ENCODE measurements around the gene VAMP2. TPM values are rescaled to one million over a fixed set of nuclear protein-coding genes. Genes with fewer than 3 reads are reported as not detected.

Gene VAMP2
- total and polyA plus RNA-seq, 2 of the 4 experiments (the other 2 are of a cell fraction), result 2.3 to 33.3 TPM

DNA sequence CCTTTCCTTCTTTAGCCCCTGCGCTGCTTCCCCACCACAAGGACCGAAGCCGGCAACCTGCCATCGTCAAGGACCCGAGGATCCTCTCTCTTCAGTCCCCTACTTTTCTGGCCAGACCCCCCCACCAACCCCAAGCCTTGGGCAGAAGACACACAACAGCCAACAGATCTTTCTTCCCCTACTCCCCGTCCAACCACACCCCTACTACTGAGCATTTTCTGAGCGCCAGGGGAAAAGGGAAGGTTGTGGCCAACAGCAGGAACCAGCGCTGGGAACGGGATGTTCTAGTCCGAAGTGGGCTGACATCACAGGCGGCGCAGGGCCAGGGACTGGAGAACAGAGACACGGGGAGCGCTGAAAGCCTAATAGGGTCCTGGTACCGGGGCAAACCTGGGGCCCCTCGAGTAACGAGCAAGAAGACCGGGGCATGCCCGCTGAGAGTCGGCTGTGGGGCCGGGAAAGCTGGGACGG is 11.1 kb downstream of the VAMP2 start:
- ATAC-seq (ENCODE audit: low read depth), result peak; percentile 4

More for the DNA sequence above, 11.1 kb downstream of the VAMP2 start:
- ChIA-PET POLR2A (ENCODE audit: unreplicated experiment) (no interaction called here), CTCF (interaction anchor here (1.2 to 1.5 kb wide), 2 partner anchors 12 to 33 kb away, joined by 3 read pairs; no protein-coding TSS in a partner anchor)
- peak; percentile 67 for DNase-seq
- Histone ChIP-seq H3K36me3 (ENCODE audit: control insufficient read depth, insufficient read depth, low read length) (peaks cover 27% of the 10 kb centered on the region), H3K56ac (ENCODE audit: extremely low read depth, insufficient read depth, low read length) (no peak overlapping the region; the same call in 1 of the 2 replicates), H3K9me3 (ENCODE audit: control insufficient read depth, insufficient read depth, low read length) (no peaks in the 10 kb centered on the region), H3K9me1 (ENCODE audit: insufficient read depth, low read length) (peaks cover 22% of the 10 kb centered on the region), H3K9ac (ENCODE audit: low read depth, low read length) (peak overlapping the region; percentile 76), H2AK5ac (ENCODE audit: low read depth, low read length) (peak overlapping the region; percentile 71), H3K4me3 (ENCODE audit: insufficient read depth, low read depth, low read length) (peak overlapping the region; percentile 59), H2BK20ac (ENCODE audit: low read depth, low read length) (no peak overlapping the region), H3K4ac (ENCODE audit: low read depth, low read length) (peak overlapping the region; percentile 62), H3K27me3 (ENCODE audit: control insufficient read depth, insufficient read depth, low read length) (no peaks in the 10 kb centered on the region), H2BK120ac (ENCODE audit: low read depth, low read length) (peak overlapping the region; percentile 41; the same call in 1 of the 2 replicates), H3K27ac (ENCODE audit: insufficient read depth, low read length) (peak overlapping the region; percentile 73), H4K8ac (ENCODE audit: low read depth in 2 of 2, low read length in 2 of 2) (peak overlapping the region in 1 of 2 experiments; percentile 78; a peak in 1 of 4 replicates), H2AK9ac (replicated peaks; ENCODE audit: low read depth, low read length, poor library complexity) (peak overlapping the region; percentile 90), H4K91ac (ENCODE audit: insufficient read depth, low read depth, low read length) (peak overlapping the region; percentile 52; the same call in 1 of the 2 replicates), H4K5ac (ENCODE audit: low read depth, low read length) (peak overlapping the region; percentile 9), H2BK15ac (ENCODE audit: low read depth, low read length) (no peak overlapping the region), H2BK5ac (ENCODE audit: low read depth, low read length, poor library complexity, severe bottlenecking) (peak overlapping the region; percentile 55), H3K23ac (ENCODE audit: low read depth, low read length) (peak overlapping the region; percentile 79), H3K79me1 (ENCODE audit: low read depth in 1 of 2, low read length in 2 of 2) (peaks cover 3 to 37% of the 10 kb centered on the region in 2 experiments; a peak in 2 of 4 replicates), H3K4me1 (ENCODE audit: control insufficient read depth, insufficient read depth, low read length) (peaks cover 21% of the 10 kb centered on the region), H3K14ac (replicated peaks; ENCODE audit: low read depth, low read length) (peak overlapping the region; percentile 56), H4K20me1 (ENCODE audit: insufficient read depth, low read length) (peaks cover 9% of the 10 kb centered on the region), H3K4me2 (ENCODE audit: low read depth, low read length) (peak overlapping the region; percentile 96), H2AFZ (replicated peaks; ENCODE audit: low read length, poor library complexity) (peak overlapping the region; percentile 88), H3K18ac (ENCODE audit: low read depth, low read length) (peak overlapping the region; percentile 24; the same call in 1 of the 2 replicates)
- WGBS, 2 experiments (ENCODE audit: extremely low coverage in 2 of 2, insufficient read length in 1 of 2), result 3% methylated on average over 15 of the region's 22 CpGs; no CpG with 5 or more reads in 1 of the 2 experiments
- no TSS peak for BruUV-seq (replicated peaks)
- intact Hi-C loops (cut with micrococcal nuclease), result no loop called here
- in situ Hi-C loops (cut with MboI; ENCODE audit: low sequenced_read_pairs), result loop anchor here (25.0 kb wide), 1 partner anchor 914 kb away; the partner anchor contains the start of genes DVL2, GABARAP and PHF23
- dilution Hi-C loops (cut with HindIII; ENCODE audit: low sequenced_read_pairs, unreplicated experiment), result no loop called here
- TF ChIP-seq USF2 (IDR thresholded peaks at IDR 0.05; ENCODE audit: low read depth, low read length) (peak; percentile 1; the same call in 1 of the 2 replicates), MXI1 (IDR thresholded peaks at IDR 0.05; ENCODE audit: borderline replicate concordance, low read depth, low read length) (no peak), POLR2A (IDR thresholded peaks at IDR 0.05; ENCODE audit: low read depth, low read length) (peak; percentile 27), CHD1 (IDR thresholded peaks at IDR 0.05; ENCODE audit: low read depth, low read length) (peak; percentile 82; the same call in 1 of the 2 replicates), ELK1 (IDR thresholded peaks at IDR 0.05; ENCODE audit: borderline replicate concordance, low read depth, low read length) (no peak), BHLHE40 (IDR thresholded peaks at IDR 0.05; ENCODE audit: low read depth, low read length) (no peak)
